ENCODE measurements around the gene OSMR. TPM values are rescaled to one million over a fixed set of nuclear protein-coding genes. Genes with fewer than 3 reads are reported as not detected.

OSMR gene
- total RNA-seq, 1 donor from 2014 or later = 11.7 TPM

- Histone ChIP-seq H3K27ac (replicated peaks) (no peak overlapping the region), H3K4me3 (no peak overlapping the region), H3K27me3 (ENCODE audit: low read depth) (no peaks in the 10 kb centered on the region), H3K4me1 (peaks cover 4% of the 10 kb centered on the region), H3K9me3 (replicated peaks) (no peaks in the 10 kb centered on the region), H3K36me3 (peaks cover 45% of the 10 kb centered on the region)
- no peak for DNase-seq
- no peak for TF ChIP-seq CTCF (IDR thresholded peaks at IDR 0.05; ENCODE audit: borderline replicate concordance)
- intact Hi-C loops (cut with micrococcal nuclease) = no loop called here
Measured at GRCh38 chr5:38888041-38888440, 42.2 kb downstream of the OSMR start.

GRCh38 chr5:38889424-38889823 lies 43.6 kb downstream of the OSMR start:
- intact Hi-C loops (cut with micrococcal nuclease) = no loop called here
- H3K27me3 ChIP-seq (ENCODE audit: low read depth) = no peaks in the 10 kb centered on the region
- peaks cover 37% of the 10 kb centered on the region for H3K36me3 ChIP-seq
- no peaks in the 10 kb centered on the region for H3K4me1 ChIP-seq
- H3K4me3 ChIP-seq = no peak overlapping the region
- no peak for TF ChIP-seq CTCF (IDR thresholded peaks at IDR 0.05; ENCODE audit: borderline replicate concordance)
- no peak overlapping the region for H3K27ac ChIP-seq (replicated peaks)
- peaks cover 12% of the 10 kb centered on the region for H3K9me3 ChIP-seq (replicated peaks)
- no peak for DNase-seq

GRCh38 chr5:38891563-38891962 lies 45.8 kb downstream of the OSMR start:
- Histone ChIP-seq H3K27ac (replicated peaks) (no peak overlapping the region), H3K9me3 (replicated peaks) (peaks cover 34% of the 10 kb centered on the region), H3K4me3 (no peak overlapping the region), H3K27me3 (ENCODE audit: low read depth) (no peaks in the 10 kb centered on the region), H3K36me3 (peaks cover 16% of the 10 kb centered on the region), H3K4me1 (no peaks in the 10 kb centered on the region)
- no peak for DNase-seq
- TF ChIP-seq CTCF (IDR thresholded peaks at IDR 0.05; ENCODE audit: borderline replicate concordance) = no peak
- intact Hi-C loops (cut with micrococcal nuclease) = no loop called here

GRCh38 chr5:38892363-38892762 lies 46.6 kb downstream of the OSMR start:
- peaks cover 42% of the 10 kb centered on the region for H3K9me3 ChIP-seq (replicated peaks)
- H3K4me1 ChIP-seq = no peaks in the 10 kb centered on the region
- TF ChIP-seq CTCF (IDR thresholded peaks at IDR 0.05; ENCODE audit: borderline replicate concordance) = no peak
- peaks cover 19% of the 10 kb centered on the region for H3K36me3 ChIP-seq
- no peak overlapping the region for H3K27ac ChIP-seq (replicated peaks)
- H3K27me3 ChIP-seq (ENCODE audit: low read depth) = no peaks in the 10 kb centered on the region
- intact Hi-C loops (cut with micrococcal nuclease) = no loop called here
- H3K4me3 ChIP-seq = no peak overlapping the region
- no peak for DNase-seq

- H3K4me3 ChIP-seq = no peak overlapping the region
- H3K9me3 ChIP-seq (replicated peaks) = peaks cover 45% of the 10 kb centered on the region
- H3K36me3 ChIP-seq = peaks cover 42% of the 10 kb centered on the region
- intact Hi-C loops (cut with micrococcal nuclease) = no loop called here
- H3K27me3 ChIP-seq (ENCODE audit: low read depth) = no peaks in the 10 kb centered on the region
- TF ChIP-seq CTCF (IDR thresholded peaks at IDR 0.05; ENCODE audit: borderline replicate concordance) = no peak
- no peak for DNase-seq
- H3K27ac ChIP-seq (replicated peaks) = no peak overlapping the region
- no peaks in the 10 kb centered on the region for H3K4me1 ChIP-seq
Measured at GRCh38 chr5:38896760-38897159, 50.9 kb downstream of the OSMR start.

- H3K4me1 ChIP-seq = no peaks in the 10 kb centered on the region
- H3K4me3 ChIP-seq = no peak overlapping the region
- peaks cover 43% of the 10 kb centered on the region for H3K9me3 ChIP-seq (replicated peaks)
- DNase-seq = no peak
- intact Hi-C loops (cut with micrococcal nuclease) = no loop called here
- no peak overlapping the region for H3K27ac ChIP-seq (replicated peaks)
- no peak for TF ChIP-seq CTCF (IDR thresholded peaks at IDR 0.05; ENCODE audit: borderline replicate concordance)
- no peaks in the 10 kb centered on the region for H3K27me3 ChIP-seq (ENCODE audit: low read depth)
- peaks cover 63% of the 10 kb centered on the region for H3K36me3 ChIP-seq
Measured at GRCh38 chr5:38899936-38900335, 54.1 kb downstream of the OSMR start.

Measured in left ventricle myocardium inferior (tissue), 1 donor.